ENCODE measurements around the gene TMEM119. TPM values are rescaled to one million over a fixed set of nuclear protein-coding genes. Genes with fewer than 3 reads are reported as not detected.
A peak's percentile ranks its signal among the peaks of the same experiment; 100 is the strongest.

Gene TMEM119
- total and polyA plus RNA-seq, 2 of the 4 experiments (the other 2 are of a cell fraction), result 8.1 to 9.2 TPM

- DNase-seq (no peak), ATAC-seq (ENCODE audit: low read depth) (no peak)
- H2BK5ac ChIP-seq (ENCODE audit: low read depth, low read length, poor library complexity, severe bottlenecking), result no peak within 1 kb of the TSS
- H3K9ac ChIP-seq (ENCODE audit: low read depth, low read length), result no peak within 1 kb of the TSS
- H3K9me3 ChIP-seq (ENCODE audit: control insufficient read depth, insufficient read depth, low read length), result no peaks in the 10 kb centered on the region
- H4K91ac ChIP-seq (ENCODE audit: insufficient read depth, low read depth, low read length), result no peak within 1 kb of the TSS
- H3K56ac ChIP-seq (ENCODE audit: extremely low read depth, insufficient read depth, low read length), result no peak within 1 kb of the TSS
- H2BK15ac ChIP-seq (ENCODE audit: low read depth, low read length), result no peak within 1 kb of the TSS
- H2AFZ ChIP-seq (replicated peaks; ENCODE audit: low read length, poor library complexity), result no peak within 1 kb of the TSS
- no peak within 1 kb of the TSS for H3K27ac ChIP-seq (ENCODE audit: insufficient read depth, low read length)
- no peak within 1 kb of the TSS for H3K4me2 ChIP-seq (ENCODE audit: low read depth, low read length)
- no peak within 1 kb of the TSS for H2BK20ac ChIP-seq (ENCODE audit: low read depth, low read length)
- peaks cover 0 to 24% of the 10 kb centered on the region in 2 experiments; a peak in 2 of 4 replicates for H3K79me1 ChIP-seq (ENCODE audit: low read depth in 1 of 2, low read length in 2 of 2)
- H3K9me1 ChIP-seq (ENCODE audit: insufficient read depth, low read length), result peaks cover 19% of the 10 kb centered on the region
- no peak within 1 kb of the TSS for H4K5ac ChIP-seq (ENCODE audit: low read depth, low read length)
- BruUV-seq (replicated peaks), result no TSS peak
- H3K23ac ChIP-seq (ENCODE audit: low read depth, low read length), result no peak within 1 kb of the TSS
- no peak within 1 kb of the TSS for H3K4me3 ChIP-seq (ENCODE audit: insufficient read depth, low read depth, low read length)
- H3K4me1 ChIP-seq (ENCODE audit: control insufficient read depth, insufficient read depth, low read length), result peaks cover 31% of the 10 kb centered on the region
- no peak within 1 kb of the TSS for H3K4ac ChIP-seq (ENCODE audit: low read depth, low read length)
- no peak within 1 kb of the TSS; a peak in 1 of 4 replicates for H4K8ac ChIP-seq (ENCODE audit: low read depth in 2 of 2, low read length in 2 of 2)
- intact Hi-C loops (cut with micrococcal nuclease), result no loop called here
- dilution Hi-C loops (cut with HindIII; ENCODE audit: low sequenced_read_pairs, unreplicated experiment), result no loop called here
- peak within 1 kb of the TSS; percentile 27; the same call in 1 of the 2 replicates for H2AK5ac ChIP-seq (ENCODE audit: low read depth, low read length)
- in situ Hi-C loops (cut with MboI; ENCODE audit: low sequenced_read_pairs), result loop anchor here (25.0 kb wide), 1 partner anchor 454 kb away; the partner anchor contains the start of genes ALKBH2 and UNG
- CTCF ChIA-PET, result no interaction called here
- 74% methylated on average over 7 of the region's 14 CpGs; no CpG with 5 or more reads in 1 of the 2 experiments for WGBS, 2 experiments (ENCODE audit: extremely low coverage in 2 of 2, insufficient read length in 1 of 2)
- H4K20me1 ChIP-seq (ENCODE audit: insufficient read depth, low read length), result peaks cover 15% of the 10 kb centered on the region
- POLR2A ChIA-PET (ENCODE audit: unreplicated experiment), result no interaction called here
- no peaks in the 10 kb centered on the region for H3K36me3 ChIP-seq (ENCODE audit: control insufficient read depth, insufficient read depth, low read length)
- H3K27me3 ChIP-seq (ENCODE audit: control insufficient read depth, insufficient read depth, low read length), result no peaks in the 10 kb centered on the region
- no peak within 1 kb of the TSS for H3K18ac ChIP-seq (ENCODE audit: low read depth, low read length)
- no peak within 1 kb of the TSS for H3K14ac ChIP-seq (replicated peaks; ENCODE audit: low read depth, low read length)
- TF ChIP-seq ELK1 (IDR thresholded peaks at IDR 0.05; ENCODE audit: borderline replicate concordance, low read depth, low read length), result no peak
- no peak for TF ChIP-seq SMC3 (IDR thresholded peaks at IDR 0.05; ENCODE audit: low read depth, low read length)
- no peak for TF ChIP-seq MAFK (IDR thresholded peaks at IDR 0.05; ENCODE audit: low read depth, low read length)
- H2AK9ac ChIP-seq (replicated peaks; ENCODE audit: low read depth, low read length, poor library complexity), result peak within 1 kb of the TSS; percentile 9
- H2BK120ac ChIP-seq (ENCODE audit: low read depth, low read length), result no peak within 1 kb of the TSS
These were observed 35.8 kb upstream of the TMEM119 start, which contains the start of gene SELPLG for GRCh38 chr12:108633534-108634248. SELPLG (minus strand) TSS chr12:108633894; CDS start chr12:108624307, 9,587 bp downstream.

Measured in IMR-90 (cell line).